HepG2 (cell line): ENCODE results near the gene THRB. TPM values are rescaled to one million over a fixed set of nuclear protein-coding genes. Genes with fewer than 3 reads are reported as not detected.

Source experiments
- ASH2L ChIP-seq: fragments of 300-600, 200-600 bp; sonication (generic); IDR thresholded peaks from 2 replicates; pipeline ENCODE4 v1.7.0; 2017; ENCODE audit warnings: low read depth, mild to moderate bottlenecking, moderate library complexity, mixed read lengths, low read length; ENCODE audit not compliant: insufficient read length
- CHCHD3 ChIP-seq: sonication (generic); formaldehyde crosslinking; IDR thresholded peaks from 2 replicates; pipeline ENCODE4 v1.8.0; 2022; ENCODE audit warnings: mild to moderate bottlenecking, missing genetic modification reagents, moderate library complexity
- CTCF ChIP-seq: sonication (generic); formaldehyde crosslinking; IDR thresholded peaks from 2 replicates; pipeline ENCODE4 v1.5.0; 2020; ENCODE audit warnings: mild to moderate bottlenecking, missing genetic modification reagents, moderate library complexity
- E2F1 ChIP-seq: sonication (generic); formaldehyde crosslinking; IDR thresholded peaks from 2 replicates; pipeline ENCODE4 v1.5.0; 2020; ENCODE audit warnings: missing genetic modification reagents
- ETS1 ChIP-seq: sonication (generic); formaldehyde crosslinking; IDR thresholded peaks from 2 replicates; pipeline ENCODE4 v1.4.0; 2020; ENCODE audit warnings: missing genetic modification reagents
- FOSL1 ChIP-seq: sonication (generic); formaldehyde crosslinking; IDR thresholded peaks from 2 replicates; pipeline ENCODE4 v1.9.0; 2021; ENCODE audit warnings: missing genetic modification reagents, borderline replicate concordance
- MIER3 ChIP-seq: IDR thresholded peaks from 2 replicates; pipeline ENCODE4 v1.6.1; 2016; ENCODE audit warnings: missing compliant biosample characterization, borderline replicate concordance
- MTERF4 ChIP-seq: sonication (generic); formaldehyde crosslinking; IDR thresholded peaks from 2 replicates; pipeline ENCODE4 v1.8.0; 2023; ENCODE audit warnings: mild to moderate bottlenecking, missing genetic modification reagents
- RAD51 ChIP-seq: fragments of 450-650 bp; IDR thresholded peaks from 2 replicates; pipeline ENCODE4 v1.6.1; 2016; ENCODE audit warnings: borderline replicate concordance
- SP5 ChIP-seq: IDR thresholded peaks from 2 replicates; pipeline ENCODE4 v1.6.1; 2016; ENCODE audit warnings: low read depth, borderline replicate concordance
- SPEN ChIP-seq: sonication (generic); formaldehyde crosslinking; IDR thresholded peaks from 2 replicates; pipeline ENCODE4 v1.5.1; 2020; ENCODE audit warnings: low read depth, mild to moderate bottlenecking, missing genetic modification reagents
- TBP ChIP-seq: sonication (generic); formaldehyde crosslinking; IDR thresholded peaks from 2 replicates; pipeline ENCODE4 v1.5.0; 2020; ENCODE audit warnings: missing genetic modification reagents
- YEATS4 ChIP-seq: sonication (generic); formaldehyde crosslinking; IDR thresholded peaks from 2 replicates; pipeline ENCODE4 v1.4.0; 2020; ENCODE audit warnings: missing genetic modification reagents, borderline replicate concordance
- ZBTB39 ChIP-seq: sonication (generic); formaldehyde crosslinking; IDR thresholded peaks from 2 replicates; pipeline ENCODE4 v1.5.0; 2020; ENCODE audit warnings: missing genetic modification reagents
- ZBTB44 ChIP-seq: sonication (generic); formaldehyde crosslinking; IDR thresholded peaks from 2 replicates; pipeline ENCODE4 v1.4.0; 2020; ENCODE audit warnings: missing genetic modification reagents
- ZNF224 ChIP-seq: sonication (generic); formaldehyde crosslinking; IDR thresholded peaks from 2 replicates; pipeline ENCODE4 v1.5.0; 2020; ENCODE audit warnings: mild to moderate bottlenecking, missing genetic modification reagents
- ZNF264 ChIP-seq: sonication (generic); formaldehyde crosslinking; IDR thresholded peaks from 2 replicates; pipeline ENCODE4 v1.4.0; 2020; ENCODE audit warnings: missing genetic modification reagents
- ZNF281 ChIP-seq: sonication (generic); formaldehyde crosslinking; IDR thresholded peaks from 2 replicates; pipeline ENCODE4 v1.4.0; 2020; ENCODE audit warnings: missing genetic modification reagents, borderline replicate concordance
- ZNF567 ChIP-seq: sonication (generic); formaldehyde crosslinking; IDR thresholded peaks from 2 replicates; pipeline ENCODE4 v1.8.1; 2023; ENCODE audit warnings: mild to moderate bottlenecking, missing genetic modification reagents, borderline replicate concordance
- polyA plus RNA-seq, 8 experiments: library from polyadenylated mRNA; depleted of rRNA in 3 of 8; stranded (reverse) in 7 of 8; unstranded in 1 of 8; fragments of >200 nt; fragmentation: Illumina TruSeq in 4 of 8; extraction: Trizol in 4 of 8; gene quantifications; 2 replicates each; pipeline versions ENCODE4 v1.2.1 to v1.2.3, GENCODE V29; 2011 to 2016; ENCODE audit warnings: low read depth in 4 of 8, missing spikeins in 1 of 8, mixed read lengths in 1 of 8; ENCODE audit not compliant: insufficient read depth in 1 of 8
- total RNA-seq, 5 experiments: library from RNA; depleted of rRNA; stranded (reverse); fragments of >200 nt; fragmentation: Illumina TruSeq; extraction: Trizol; gene quantifications; 2 replicates each; pipeline ENCODE4 v1.2.3, GENCODE V29; 2016; ENCODE audit warnings: low read depth in 1 of 5

THRB gene
- total and polyA plus RNA-seq, 2 of the 13 experiments (the other 11 are each of a cell fraction or from before 2014, with no cell fraction given): 4.7 to 22.7 TPM

- TF ChIP-seq CTCF (no peak), TBP (no peak), MTERF4 (no peak), CHCHD3 (no peak), E2F1 (CRISPR knock-in tag) (no peak), ZBTB44 (CRISPR knock-in tag) (no peak), SP5 (no peak), ZBTB39 (CRISPR knock-in tag) (no peak), RAD51 (no peak), ZNF281 (CRISPR knock-in tag) (no peak), FOSL1 (CRISPR knock-in tag) (no peak), ASH2L (no peak), ETS1 (no peak), YEATS4 (CRISPR knock-in tag) (no peak), MIER3 (no peak), ZNF224 (CRISPR knock-in tag) (no peak), ZNF264 (CRISPR knock-in tag) (no peak), SPEN (CRISPR knock-in tag) (no peak), ZNF567 (CRISPR knock-in tag) (no peak)
These were observed 4.5 kb downstream of the THRB start (continued) for GRCh38 chr3:24490151-24490550.
